ENCODE data around the gene NDUFB2.
"Not testable (repeated sequence)": the region's sequence is repeated elsewhere in the genome, so short reads cannot be mapped to it uniquely, and the experiment has no call there.

The NDUFB2 gene

DNA sequence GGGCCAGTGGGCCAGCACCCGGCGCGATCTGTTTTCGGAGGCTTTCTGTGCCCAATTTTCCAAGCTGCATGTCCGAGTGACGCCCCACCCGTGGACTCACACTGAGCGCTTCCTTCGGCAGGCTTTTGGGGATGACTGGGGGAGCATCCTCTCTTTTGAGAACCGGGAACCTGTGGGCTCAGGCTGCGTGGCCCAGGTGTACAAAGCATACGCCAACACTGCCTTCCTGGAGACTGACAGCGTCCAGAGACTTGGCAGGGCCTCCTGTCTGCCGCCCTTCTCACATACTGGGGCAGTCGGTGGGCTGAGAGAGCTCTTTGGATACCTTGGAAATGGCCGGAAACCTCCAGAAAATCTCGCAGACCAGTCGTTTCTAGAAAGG lies 22.7 kb upstream of the NDUFB2 start:
- TF ChIP-seq ZFX (IDR thresholded peaks at IDR 0.05; ENCODE audit: borderline replicate concordance) = no peak
- TF ChIP-seq, protein P1, sequence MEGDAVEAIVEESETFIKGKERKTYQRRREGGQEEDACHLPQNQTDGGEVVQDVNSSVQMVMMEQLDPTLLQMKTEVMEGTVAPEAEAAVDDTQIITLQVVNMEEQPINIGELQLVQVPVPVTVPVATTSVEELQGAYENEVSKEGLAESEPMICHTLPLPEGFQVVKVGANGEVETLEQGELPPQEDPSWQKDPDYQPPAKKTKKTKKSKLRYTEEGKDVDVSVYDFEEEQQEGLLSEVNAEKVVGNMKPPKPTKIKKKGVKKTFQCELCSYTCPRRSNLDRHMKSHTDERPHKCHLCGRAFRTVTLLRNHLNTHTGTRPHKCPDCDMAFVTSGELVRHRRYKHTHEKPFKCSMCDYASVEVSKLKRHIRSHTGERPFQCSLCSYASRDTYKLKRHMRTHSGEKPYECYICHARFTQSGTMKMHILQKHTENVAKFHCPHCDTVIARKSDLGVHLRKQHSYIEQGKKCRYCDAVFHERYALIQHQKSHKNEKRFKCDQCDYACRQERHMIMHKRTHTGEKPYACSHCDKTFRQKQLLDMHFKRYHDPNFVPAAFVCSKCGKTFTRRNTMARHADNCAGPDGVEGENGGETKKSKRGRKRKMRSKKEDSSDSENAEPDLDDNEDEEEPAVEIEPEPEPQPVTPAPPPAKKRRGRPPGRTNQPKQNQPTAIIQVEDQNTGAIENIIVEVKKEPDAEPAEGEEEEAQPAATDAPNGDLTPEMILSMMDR (IDR thresholded peaks at IDR 0.05) = no peak
- peak overlapping the region; percentile 91 for H3K27ac ChIP-seq

DNA sequence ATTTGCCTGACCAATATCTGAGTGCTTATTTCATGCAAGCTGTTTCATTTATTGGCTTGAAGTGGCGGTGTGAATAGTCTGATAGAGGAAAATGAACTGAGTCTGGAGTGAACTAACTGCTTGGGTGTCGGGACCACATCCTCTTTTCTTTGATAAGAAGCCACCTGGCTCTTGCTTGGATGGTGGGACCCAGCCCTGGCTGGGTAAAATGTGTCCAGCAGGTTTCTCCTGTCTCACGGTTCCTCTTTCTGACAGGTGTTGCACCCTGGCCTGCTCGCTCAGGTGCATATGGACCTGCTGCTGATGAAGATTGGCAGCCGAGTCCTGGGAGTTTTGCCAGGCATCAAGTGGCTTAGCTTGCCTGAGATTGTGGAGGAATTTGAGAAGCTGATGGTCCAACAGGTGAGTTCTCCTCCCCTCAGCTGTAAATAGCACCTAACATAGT lies 22.1 kb upstream of the NDUFB2 start:
- TF ChIP-seq ZFX (IDR thresholded peaks at IDR 0.05; ENCODE audit: borderline replicate concordance) = no peak
- TF ChIP-seq, protein P1 (IDR thresholded peaks at IDR 0.05) = no peak
- peak overlapping the region; percentile 91; the same call in 1 of the 2 replicates for H3K27ac ChIP-seq

DNA sequence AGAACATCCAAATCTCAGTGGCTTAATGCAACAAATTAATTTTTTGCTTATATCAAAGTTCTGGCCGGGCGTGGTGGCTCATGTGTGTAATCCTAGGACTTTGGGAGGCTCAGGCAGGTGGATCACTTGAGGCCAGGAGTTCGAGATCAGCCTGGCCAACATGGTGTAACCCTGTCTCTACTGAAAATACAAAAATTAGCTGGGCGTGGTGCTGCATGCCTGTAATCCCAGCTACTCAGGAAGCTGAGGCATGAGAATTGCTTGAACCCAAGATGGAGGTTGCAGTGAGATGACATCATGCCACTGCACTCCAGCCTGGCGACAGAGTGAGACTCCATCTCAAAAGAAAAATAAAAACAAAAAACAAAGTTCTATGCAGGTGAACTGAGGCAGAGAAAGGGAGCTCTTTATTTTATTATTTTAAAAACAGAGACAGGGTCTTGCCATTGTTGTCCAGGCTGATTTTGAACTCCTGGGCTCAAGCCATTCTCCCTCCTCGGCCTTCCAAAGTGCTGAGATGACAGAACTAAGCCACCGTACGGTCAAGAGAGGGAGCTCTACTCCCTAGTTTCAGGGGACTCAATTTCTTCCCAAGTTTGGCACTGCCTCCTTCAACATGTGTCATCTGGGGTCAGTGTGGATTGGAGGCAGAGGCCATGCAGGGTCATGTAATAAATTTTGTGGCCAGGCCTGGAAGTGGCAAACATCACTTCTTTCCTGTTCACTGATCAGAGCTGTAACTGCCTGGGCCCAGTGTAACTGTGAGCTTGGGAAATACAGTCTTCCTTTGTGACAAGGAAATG lies 21.4 kb upstream of the NDUFB2 start:
- H3K27ac ChIP-seq = no peak overlapping the region
- TF ChIP-seq, protein P1 (IDR thresholded peaks at IDR 0.05) = no peak; the same call in 1 of the 2 replicates
- TF ChIP-seq ZFX (IDR thresholded peaks at IDR 0.05; ENCODE audit: borderline replicate concordance) = no peak

DNA sequence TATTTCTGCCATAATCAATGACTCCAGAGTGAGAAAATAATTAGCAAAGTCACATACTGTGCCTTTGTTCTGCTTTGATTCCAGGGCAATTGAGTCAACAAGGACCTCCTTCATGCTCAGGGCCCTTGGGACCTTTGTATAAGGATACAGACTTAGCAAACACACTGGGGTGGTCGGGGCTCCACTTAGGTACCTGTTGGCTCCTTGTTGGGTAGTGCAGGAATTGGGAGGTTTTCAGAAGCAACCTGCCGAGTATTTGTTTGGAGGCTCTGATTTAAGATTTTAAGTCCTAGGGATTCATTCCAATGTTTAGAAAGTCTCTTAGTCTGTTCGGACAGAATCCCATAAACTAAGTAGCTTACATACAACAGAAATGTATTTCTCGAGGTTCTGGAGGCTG lies 20.8 kb upstream of the NDUFB2 start:
- TF ChIP-seq, protein P1 (IDR thresholded peaks at IDR 0.05) = no peak
- TF ChIP-seq ZFX (IDR thresholded peaks at IDR 0.05; ENCODE audit: borderline replicate concordance) = no peak
- no peak overlapping the region for H3K27ac ChIP-seq

DNA sequence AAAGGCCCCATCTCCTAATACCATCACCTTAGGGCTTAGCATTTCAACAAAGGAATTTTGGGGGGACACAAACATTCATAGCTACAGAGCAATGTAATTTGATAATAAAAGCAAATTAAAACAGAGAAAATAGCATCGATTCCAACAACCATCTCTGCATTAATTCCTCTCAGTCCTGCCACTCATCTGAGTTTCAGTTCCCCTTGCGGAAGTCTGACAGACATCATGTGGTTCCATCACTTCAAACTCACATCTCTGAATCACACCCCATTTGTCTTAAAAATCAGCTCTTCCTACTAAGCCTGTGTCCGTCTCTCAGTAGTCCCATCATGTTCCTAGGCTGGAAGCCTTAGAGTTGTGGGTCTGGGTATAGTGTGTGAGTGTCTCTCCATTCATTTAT lies 20.2 kb upstream of the NDUFB2 start:
- TF ChIP-seq ZFX (IDR thresholded peaks at IDR 0.05; ENCODE audit: borderline replicate concordance) = no peak
- TF ChIP-seq, protein P1 (IDR thresholded peaks at IDR 0.05) = no peak
- no peak overlapping the region for H3K27ac ChIP-seq

DNA sequence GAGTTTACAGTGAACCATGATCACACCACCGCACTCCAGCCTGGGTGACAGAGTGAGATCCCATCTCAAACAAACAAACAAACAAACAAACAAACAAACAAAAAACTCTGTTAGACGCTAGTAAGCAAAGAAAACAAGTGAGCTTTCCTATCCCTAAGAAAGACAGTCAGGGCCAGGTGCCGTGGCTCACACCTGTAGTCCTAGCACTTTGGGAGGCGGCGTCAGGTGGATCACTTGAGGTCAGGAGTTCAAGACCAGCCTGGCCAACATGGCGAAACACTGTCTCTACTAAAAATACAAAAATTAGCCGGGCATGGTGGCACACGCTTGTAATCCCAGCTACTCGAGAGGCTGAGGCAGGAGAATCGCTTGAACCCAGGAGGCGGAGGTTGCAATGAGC lies 19.6 kb upstream of the NDUFB2 start:
- H3K27ac ChIP-seq = not testable (repeated sequence)

- no peak overlapping the region for H3K27ac ChIP-seq
- TF ChIP-seq, protein P1 (IDR thresholded peaks at IDR 0.05) = no peak
- no peak for TF ChIP-seq ZFX (IDR thresholded peaks at IDR 0.05; ENCODE audit: borderline replicate concordance)
These were observed 19.0 kb upstream of the NDUFB2 start for GRCh38 chr7:140677496-140677895.
